ENCODE measurements around the gene PKP3.

The PKP3 gene

DNA sequence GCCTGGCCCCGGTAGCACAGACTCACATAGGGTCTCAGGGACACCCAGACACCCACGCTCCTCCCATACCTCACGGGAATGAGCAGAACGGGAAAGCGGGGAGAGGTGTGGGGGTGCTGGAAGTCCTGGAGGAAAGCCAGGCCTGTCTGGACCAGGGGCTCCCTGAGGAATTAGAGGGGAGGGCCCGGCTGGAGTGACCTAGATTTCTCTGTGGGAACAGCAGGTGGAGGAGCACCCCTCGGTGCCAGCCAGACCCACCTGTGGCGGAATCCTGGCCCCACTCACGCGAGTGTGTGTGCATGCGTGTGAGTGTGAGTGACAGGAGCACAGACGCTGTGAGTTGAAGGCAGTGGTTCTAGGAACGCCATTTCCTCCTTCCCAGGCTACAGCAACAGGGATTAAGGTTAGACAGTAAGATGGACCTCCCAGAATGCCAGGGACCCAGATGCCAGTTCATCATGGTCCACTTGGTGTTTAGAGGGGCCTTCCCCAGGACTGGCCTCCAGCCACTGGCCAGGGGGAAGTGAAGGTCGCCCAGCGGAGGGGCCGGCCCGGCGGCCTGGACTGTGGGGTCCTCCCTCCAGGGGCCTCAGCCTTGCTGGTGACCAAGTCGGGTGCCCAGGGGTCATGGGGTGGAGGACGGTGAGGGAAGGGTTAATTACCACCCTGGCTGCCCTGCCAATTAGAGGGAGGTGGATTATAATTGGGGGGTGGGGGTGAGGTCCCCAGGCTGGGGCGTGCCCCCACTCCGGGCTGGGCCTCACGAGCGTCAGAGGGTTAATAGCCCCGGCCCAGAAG lies 1.0 kb downstream of the PKP3 start:
- DNase-seq (ENCODE audit: low read depth, low spot score) = no peak
- no peak overlapping the region for H3K4me3 ChIP-seq (ENCODE audit: low read depth, low read length)
- TF ChIP-seq, protein P1, sequence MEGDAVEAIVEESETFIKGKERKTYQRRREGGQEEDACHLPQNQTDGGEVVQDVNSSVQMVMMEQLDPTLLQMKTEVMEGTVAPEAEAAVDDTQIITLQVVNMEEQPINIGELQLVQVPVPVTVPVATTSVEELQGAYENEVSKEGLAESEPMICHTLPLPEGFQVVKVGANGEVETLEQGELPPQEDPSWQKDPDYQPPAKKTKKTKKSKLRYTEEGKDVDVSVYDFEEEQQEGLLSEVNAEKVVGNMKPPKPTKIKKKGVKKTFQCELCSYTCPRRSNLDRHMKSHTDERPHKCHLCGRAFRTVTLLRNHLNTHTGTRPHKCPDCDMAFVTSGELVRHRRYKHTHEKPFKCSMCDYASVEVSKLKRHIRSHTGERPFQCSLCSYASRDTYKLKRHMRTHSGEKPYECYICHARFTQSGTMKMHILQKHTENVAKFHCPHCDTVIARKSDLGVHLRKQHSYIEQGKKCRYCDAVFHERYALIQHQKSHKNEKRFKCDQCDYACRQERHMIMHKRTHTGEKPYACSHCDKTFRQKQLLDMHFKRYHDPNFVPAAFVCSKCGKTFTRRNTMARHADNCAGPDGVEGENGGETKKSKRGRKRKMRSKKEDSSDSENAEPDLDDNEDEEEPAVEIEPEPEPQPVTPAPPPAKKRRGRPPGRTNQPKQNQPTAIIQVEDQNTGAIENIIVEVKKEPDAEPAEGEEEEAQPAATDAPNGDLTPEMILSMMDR (IDR thresholded peaks at IDR 0.05; ENCODE audit: low read depth, low read length) = no peak
- in situ Hi-C loops (cut with HindIII; ENCODE audit: low sequenced_read_pairs) = no loop called here

DNA sequence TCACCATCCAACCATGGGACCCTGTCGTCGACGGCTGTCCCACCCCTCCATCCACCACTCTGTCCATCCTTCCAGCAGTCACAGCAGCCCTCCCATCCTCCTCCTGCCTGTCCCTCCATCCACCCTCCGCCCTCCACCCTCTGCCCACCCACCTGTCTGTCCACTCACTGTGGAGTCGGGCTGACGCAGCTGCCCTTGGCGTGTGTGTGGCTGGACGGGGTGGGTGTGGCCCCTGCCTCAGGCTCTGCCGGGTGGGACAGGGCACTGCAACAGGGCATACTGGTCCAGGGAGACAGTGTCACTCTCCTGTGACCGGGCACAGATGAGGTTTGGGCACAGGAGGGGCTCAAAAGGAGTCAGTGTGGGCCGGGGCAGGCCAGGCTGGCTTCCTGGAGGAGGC lies 1.9 kb downstream of the PKP3 start:
- H3K4me3 ChIP-seq (ENCODE audit: low read depth, low read length) = no peak overlapping the region
- no peak for DNase-seq (ENCODE audit: low read depth, low spot score)
- TF ChIP-seq, protein P1 (IDR thresholded peaks at IDR 0.05; ENCODE audit: low read depth, low read length) = no peak
- in situ Hi-C loops (cut with HindIII; ENCODE audit: low sequenced_read_pairs) = no loop called here

DNA sequence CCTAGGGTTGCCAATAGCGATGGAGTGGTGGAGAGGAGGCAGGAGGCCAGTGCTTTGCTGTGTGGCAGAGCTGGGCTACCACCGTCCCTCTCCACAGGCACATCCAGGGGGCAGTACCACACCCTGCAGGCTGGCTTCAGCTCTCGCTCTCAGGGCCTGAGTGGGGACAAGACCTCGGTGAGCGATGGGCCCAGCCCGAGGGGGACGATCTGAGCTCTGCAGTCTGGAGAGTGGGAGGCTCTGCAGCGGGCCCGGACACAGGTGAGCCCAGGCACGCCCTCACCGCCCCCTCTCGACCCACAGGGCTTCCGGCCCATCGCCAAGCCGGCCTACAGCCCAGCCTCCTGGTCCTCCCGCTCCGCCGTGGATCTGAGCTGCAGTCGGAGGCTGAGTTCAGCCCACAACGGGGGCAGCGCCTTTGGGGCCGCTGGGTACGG lies 2.5 kb downstream of the PKP3 start:
- no peak for DNase-seq (ENCODE audit: low read depth, low spot score)
- in situ Hi-C loops (cut with HindIII; ENCODE audit: low sequenced_read_pairs) = no loop called here
- no peak overlapping the region for H3K4me3 ChIP-seq (ENCODE audit: low read depth, low read length)
- TF ChIP-seq, protein P1 (IDR thresholded peaks at IDR 0.05; ENCODE audit: low read depth, low read length) = peak; percentile 45

DNA sequence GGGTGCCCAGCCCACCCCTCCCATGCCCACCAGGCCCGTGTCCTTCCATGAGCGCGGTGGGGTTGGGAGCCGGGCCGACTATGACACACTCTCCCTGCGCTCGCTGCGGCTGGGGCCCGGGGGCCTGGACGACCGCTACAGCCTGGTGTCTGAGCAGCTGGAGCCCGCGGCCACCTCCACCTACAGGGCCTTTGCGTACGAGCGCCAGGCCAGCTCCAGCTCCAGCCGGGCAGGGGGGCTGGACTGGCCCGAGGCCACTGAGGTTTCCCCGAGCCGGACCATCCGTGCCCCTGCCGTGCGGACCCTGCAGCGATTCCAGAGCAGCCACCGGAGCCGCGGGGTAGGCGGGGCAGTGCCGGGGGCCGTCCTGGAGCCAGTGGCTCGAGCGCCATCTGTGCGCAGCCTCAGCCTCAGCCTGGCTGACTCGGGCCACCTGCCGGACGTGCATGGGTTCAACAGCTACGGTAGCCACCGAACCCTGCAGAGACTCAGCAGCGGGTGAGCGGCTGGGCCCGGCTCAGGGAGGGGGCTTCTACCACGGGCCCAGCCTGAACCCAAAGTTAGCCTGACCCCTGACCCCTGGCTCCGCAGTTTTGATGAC lies 3.0 kb downstream of the PKP3 start:
- TF ChIP-seq, protein P1 (IDR thresholded peaks at IDR 0.05; ENCODE audit: low read depth, low read length) = peak; percentile 62
- in situ Hi-C loops (cut with HindIII; ENCODE audit: low sequenced_read_pairs) = no loop called here
- H3K4me3 ChIP-seq (ENCODE audit: low read depth, low read length) = peak overlapping the region; percentile 28
- DNase-seq (ENCODE audit: low read depth, low spot score) = peak; percentile 66

DNA sequence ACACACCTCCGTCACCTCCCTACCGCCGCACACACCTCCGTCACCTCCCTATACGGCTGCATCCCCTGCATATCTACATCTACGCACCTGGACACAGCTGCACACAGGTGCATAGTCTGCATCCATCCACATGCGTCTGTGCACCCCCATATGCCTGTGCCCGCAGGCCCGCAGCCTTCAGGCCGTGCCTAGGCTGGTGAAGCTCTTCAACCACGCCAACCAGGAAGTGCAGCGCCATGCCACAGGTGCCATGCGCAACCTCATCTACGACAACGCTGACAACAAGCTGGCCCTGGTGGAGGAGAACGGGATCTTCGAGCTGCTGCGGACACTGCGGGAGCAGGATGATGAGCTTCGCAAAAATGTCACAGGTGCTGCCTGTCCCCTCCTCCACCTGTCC lies 4.8 kb downstream of the PKP3 start:
- no peak overlapping the region for H3K4me3 ChIP-seq (ENCODE audit: low read depth, low read length)
- no peak for DNase-seq (ENCODE audit: low read depth, low spot score)
- in situ Hi-C loops (cut with HindIII; ENCODE audit: low sequenced_read_pairs) = no loop called here

DNA sequence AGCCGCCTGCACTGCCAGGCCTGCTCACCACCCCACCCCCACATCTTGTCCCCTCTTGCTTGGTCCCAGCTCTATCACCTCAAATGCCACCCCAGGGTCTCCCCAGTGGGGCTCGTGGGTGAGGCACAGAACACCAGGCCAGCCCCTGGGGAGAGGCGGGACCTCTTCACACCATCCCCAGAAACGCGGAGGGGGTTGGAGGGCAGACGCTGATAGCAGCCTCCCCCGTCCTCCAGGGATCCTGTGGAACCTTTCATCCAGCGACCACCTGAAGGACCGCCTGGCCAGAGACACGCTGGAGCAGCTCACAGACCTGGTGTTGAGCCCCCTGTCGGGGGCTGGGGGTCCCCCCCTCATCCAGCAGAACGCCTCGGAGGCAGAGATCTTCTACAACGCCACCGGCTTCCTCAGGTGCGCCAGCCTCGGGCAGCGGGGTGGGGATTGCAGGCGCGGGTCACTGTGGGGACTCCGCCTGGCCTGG lies 5.8 kb downstream of the PKP3 start:
- in situ Hi-C loops (cut with HindIII; ENCODE audit: low sequenced_read_pairs) = no loop called here
- TF ChIP-seq, protein P1 (IDR thresholded peaks at IDR 0.05; ENCODE audit: low read depth, low read length) = no peak
- no peak for DNase-seq (ENCODE audit: low read depth, low spot score)
- H3K4me3 ChIP-seq (ENCODE audit: low read depth, low read length) = no peak overlapping the region

More for the DNA sequence above, 4.8 kb downstream of the PKP3 start:
- TF ChIP-seq, protein P1 (IDR thresholded peaks at IDR 0.05; ENCODE audit: low read depth, low read length) = no peak

Data from astrocyte of the spinal cord (primary cell).